ENCODE measurements around the gene NPFFR1.
"Not testable (repeated sequence)": the region's sequence is repeated elsewhere in the genome, so short reads cannot be mapped to it uniquely, and the experiment has no call there.

The NPFFR1 gene

GRCh38 chr10:70284542-70285475 is 1.0 kb upstream of the NPFFR1 start:
- DNase-seq = no peak

GRCh38 chr10:70283071-70283444 is 746 bp downstream of the NPFFR1 start:
- no peak for DNase-seq

- no peak for DNase-seq
Observed at GRCh38 chr10:70281609-70282008, 2.2 kb downstream of the NPFFR1 start.

- DNase-seq = no peak
Observed at GRCh38 chr10:70280099-70280498, 3.7 kb downstream of the NPFFR1 start.

GRCh38 chr10:70277396-70278030 is 6.3 kb downstream of the NPFFR1 start:
- DNase-seq = no peak

GRCh38 chr10:70274643-70275042 is 9.2 kb downstream of the NPFFR1 start:
- DNase-seq = no peak

- DNase-seq = no peak
Observed at GRCh38 chr10:70272925-70273316, 10.9 kb downstream of the NPFFR1 start.

- no peak for DNase-seq
Observed at GRCh38 chr10:70271996-70272924, 11.5 kb downstream of the NPFFR1 start.

- DNase-seq = no peak
Observed at GRCh38 chr10:70270952-70271351, 12.9 kb downstream of the NPFFR1 start.

- DNase-seq = no peak
Observed at GRCh38 chr10:70269741-70270140, 14.1 kb downstream of the NPFFR1 start.

GRCh38 chr10:70268376-70268775 is 15.4 kb downstream of the NPFFR1 start:
- DNase-seq = no peak

GRCh38 chr10:70267161-70267933 is 16.5 kb downstream of the NPFFR1 start:
- no peak for DNase-seq

GRCh38 chr10:70266701-70267100 is 17.1 kb downstream of the NPFFR1 start:
- no peak for DNase-seq

GRCh38 chr10:70266056-70266455 is 17.7 kb downstream of the NPFFR1 start:
- no peak for DNase-seq

GRCh38 chr10:70265032-70265689 is 18.6 kb downstream of the NPFFR1 start:
- no peak for DNase-seq

- DNase-seq = no peak
Observed at GRCh38 chr10:70260734-70261133, 23.1 kb downstream of the NPFFR1 start.

- no peak for DNase-seq
Observed at GRCh38 chr10:70260259-70260658, 23.5 kb downstream of the NPFFR1 start.

- DNase-seq = no peak
Observed at GRCh38 chr10:70258216-70258615, 25.6 kb downstream of the NPFFR1 start.

GRCh38 chr10:70257816-70258215 is 26.0 kb downstream of the NPFFR1 start:
- not testable (repeated sequence) for DNase-seq

- DNase-seq = no peak
Observed at GRCh38 chr10:70256463-70256862, 27.3 kb downstream of the NPFFR1 start.

GRCh38 chr10:70255329-70256299 is 28.2 kb downstream of the NPFFR1 start:
- no peak for DNase-seq
